Activated CD4-positive, alpha-beta T cell treated with anti-CD3 and anti-CD28 coated beads for 24 hours (primary cell): Measurements from ENCODE around the gene KRTAP6-1.

Source experiments
- DNase-seq, 2 donors: peaks; one replicate each; pipeline ENCODE4 v3.0.0-alpha.2; 2020; ENCODE audit warnings: low read depth in 2 of 2

KRTAP6-1 gene

GRCh38 chr21:30577766-30578165, 36.0 kb downstream of the KRTAP6-1 start:
- no peak for DNase-seq

DNA sequence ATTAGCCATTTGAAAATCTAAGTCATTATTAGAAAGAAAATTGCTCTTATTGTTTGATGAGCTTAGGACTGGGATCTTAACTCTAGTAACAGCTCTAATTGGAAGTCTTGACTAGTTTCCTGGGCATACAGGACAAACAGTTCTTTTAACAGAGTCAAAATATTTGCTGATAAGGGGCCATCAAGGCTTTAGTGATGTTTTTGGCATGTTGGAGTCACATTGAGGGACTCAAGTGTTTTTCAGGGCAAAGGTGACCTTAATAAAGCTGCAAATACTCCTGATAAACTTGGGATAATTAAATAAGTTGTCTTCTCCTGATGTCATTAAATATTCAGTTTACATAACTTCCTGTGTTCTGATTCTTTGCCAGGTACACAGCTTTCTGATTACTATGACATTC, 46.1 kb downstream of the KRTAP6-1 start:
- DNase-seq = no peak

DNA sequence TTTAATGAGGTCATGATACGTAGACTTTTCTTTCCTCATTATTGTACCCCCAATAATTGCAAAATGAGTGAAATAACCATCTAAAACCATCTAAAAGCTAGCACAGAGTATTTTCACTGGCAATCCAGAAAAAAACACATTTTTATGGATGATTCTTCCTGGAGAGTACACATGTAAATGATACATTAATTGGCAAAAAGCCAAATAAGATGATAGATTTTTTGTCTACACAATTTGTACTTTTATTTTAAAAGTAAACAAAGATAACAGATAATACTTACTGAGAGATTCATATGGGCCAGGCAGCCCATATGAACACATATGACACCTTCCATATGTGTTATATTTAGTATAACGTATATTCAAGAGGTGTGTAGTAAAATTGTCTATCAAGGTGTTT, 50.1 kb downstream of the KRTAP6-1 start:
- DNase-seq = no peak
